ENCODE measurements around the gene CD6.

CD6 gene

GRCh38 chr11:60984149-60984548 lies 12.7 kb downstream of the CD6 start:
- Mint-ChIP-seq H3K4me1 (peaks cover 91% of the 10 kb centered on the region), H3K4me3 (peak overlapping the region; percentile 91), H3K36me3 (peaks cover 33% of the 10 kb centered on the region), H3K27me3 (no peaks in the 10 kb centered on the region), H3K27ac (peak overlapping the region; percentile 98), H3K9me3 (no peaks in the 10 kb centered on the region)

- Mint-ChIP-seq H3K9me3 (no peaks in the 10 kb centered on the region), H3K27me3 (no peaks in the 10 kb centered on the region), H3K27ac (peak overlapping the region; percentile 98), H3K4me3 (peak overlapping the region; percentile 91), H3K4me1 (peaks cover 93% of the 10 kb centered on the region), H3K36me3 (peaks cover 36% of the 10 kb centered on the region)
These were observed 13.2 kb downstream of the CD6 start for GRCh38 chr11:60984636-60985035.

GRCh38 chr11:60985501-60985900 lies 14.0 kb downstream of the CD6 start:
- H3K4me3 Mint-ChIP-seq: peak overlapping the region; percentile 91
- no peaks in the 10 kb centered on the region for H3K9me3 Mint-ChIP-seq
- H3K27me3 Mint-ChIP-seq: no peaks in the 10 kb centered on the region
- H3K4me1 Mint-ChIP-seq: peaks cover 89% of the 10 kb centered on the region
- H3K27ac Mint-ChIP-seq: peak overlapping the region; percentile 98
- peaks cover 35% of the 10 kb centered on the region for H3K36me3 Mint-ChIP-seq

DNA sequence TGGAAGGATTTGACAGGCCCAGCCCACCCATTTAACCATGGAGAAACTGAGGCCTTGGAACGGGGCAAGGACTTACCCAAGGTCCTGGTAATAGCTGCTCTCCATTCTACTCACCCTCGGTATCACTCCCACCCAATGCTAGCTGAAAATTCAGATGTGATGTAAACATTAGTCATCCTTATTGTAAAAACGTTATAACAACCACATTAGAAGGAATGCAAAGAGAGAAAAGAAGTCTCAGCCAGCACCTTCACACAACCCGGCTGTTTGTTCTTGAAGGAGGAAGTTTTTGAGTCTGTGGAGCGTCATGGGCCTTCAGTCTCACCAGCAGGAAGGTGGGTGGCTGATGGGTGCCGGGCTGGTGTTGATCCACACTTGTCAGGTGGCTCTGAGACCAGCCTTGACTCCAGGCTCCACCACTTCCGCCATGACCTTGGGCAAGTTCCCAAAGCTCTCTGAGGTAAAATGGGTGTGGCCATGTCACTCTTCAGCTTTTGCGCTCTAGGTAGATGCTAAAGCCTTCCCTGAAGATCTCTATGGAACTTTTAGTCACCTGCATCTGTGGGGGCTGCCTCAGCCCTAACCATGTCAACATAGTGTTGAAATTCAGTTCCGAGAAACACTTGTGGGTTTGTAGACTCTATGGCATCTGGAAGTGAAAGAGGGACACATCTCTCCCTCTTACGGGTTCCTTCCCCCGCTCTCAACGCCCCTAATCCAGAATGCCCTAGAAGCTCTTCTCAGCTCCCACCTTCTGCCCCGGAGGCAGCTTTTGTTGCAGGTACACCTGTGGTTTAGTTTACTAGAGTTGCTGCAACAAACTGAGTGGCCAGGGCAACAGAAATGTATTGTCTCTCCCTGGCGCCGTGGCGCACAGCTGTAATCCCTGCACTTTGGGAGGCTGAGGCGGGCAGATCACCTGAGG lies 14.8 kb downstream of the CD6 start:
- peak overlapping the region; percentile 98 for H3K27ac Mint-ChIP-seq
- no peaks in the 10 kb centered on the region for H3K9me3 Mint-ChIP-seq
- no peaks in the 10 kb centered on the region for H3K27me3 Mint-ChIP-seq
- peaks cover 90% of the 10 kb centered on the region for H3K4me1 Mint-ChIP-seq
- H3K4me3 Mint-ChIP-seq: peak overlapping the region; percentile 91
- peaks cover 34% of the 10 kb centered on the region for H3K36me3 Mint-ChIP-seq

DNA sequence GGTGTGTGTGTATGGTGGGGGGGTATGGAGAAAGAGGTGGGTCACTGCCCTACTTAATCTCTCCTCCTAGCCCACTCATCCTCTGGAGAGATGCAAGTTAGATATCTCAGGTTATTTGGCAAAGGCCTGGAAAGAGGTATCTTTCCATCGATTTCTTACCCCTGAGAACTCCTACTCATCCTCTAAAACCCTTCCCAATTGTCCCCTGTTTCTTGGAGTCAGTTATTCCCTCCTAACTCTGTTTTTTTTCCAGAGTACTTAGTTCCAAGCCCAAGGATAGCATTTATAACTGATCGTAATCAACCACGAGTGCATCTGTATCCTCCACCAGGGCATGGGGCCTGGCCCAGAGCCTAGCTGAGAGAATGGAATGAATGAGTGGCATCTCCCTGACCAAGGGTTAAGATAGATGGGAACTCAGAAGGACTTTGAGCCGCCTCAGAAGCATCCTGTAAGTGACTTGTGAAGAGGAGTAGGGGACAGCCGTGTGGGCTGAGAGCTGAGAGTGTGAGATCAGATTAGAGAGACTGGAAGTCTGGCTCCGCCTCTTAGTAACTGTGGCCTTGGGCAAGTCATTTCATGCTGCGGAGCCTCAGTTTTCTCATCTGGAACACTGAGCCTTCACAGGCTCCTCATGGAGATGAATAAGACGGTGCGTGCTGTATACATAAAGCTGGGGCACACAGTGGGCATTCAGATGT lies 16.2 kb downstream of the CD6 start:
- H3K9me3 Mint-ChIP-seq: no peaks in the 10 kb centered on the region
- H3K4me3 Mint-ChIP-seq: peak overlapping the region; percentile 91
- H3K36me3 Mint-ChIP-seq: peaks cover 34% of the 10 kb centered on the region
- H3K27me3 Mint-ChIP-seq: no peaks in the 10 kb centered on the region
- H3K4me1 Mint-ChIP-seq: peaks cover 80% of the 10 kb centered on the region
- peak overlapping the region; percentile 98 for H3K27ac Mint-ChIP-seq

DNA sequence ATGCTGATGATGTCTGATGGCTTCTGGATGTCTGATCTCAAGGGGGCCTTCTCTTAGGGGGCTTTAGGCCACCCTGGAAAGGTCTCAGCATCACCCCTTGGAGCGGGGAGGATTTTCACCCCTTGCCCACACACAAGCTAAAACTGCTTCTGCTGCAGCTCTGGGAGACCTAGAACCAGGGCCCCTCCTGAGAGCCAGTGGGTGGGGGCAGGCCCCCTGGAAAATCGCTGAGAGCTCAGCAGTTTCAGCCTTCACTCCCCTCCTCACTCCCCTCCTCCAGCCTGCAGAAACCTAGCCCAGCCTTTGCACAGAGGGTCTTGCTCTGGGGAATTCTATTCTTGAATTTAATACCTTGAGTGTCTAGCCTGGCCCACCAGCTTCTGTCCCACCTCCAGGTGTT lies 17.2 kb downstream of the CD6 start:
- Mint-ChIP-seq H3K27me3 (no peaks in the 10 kb centered on the region), H3K4me3 (peak overlapping the region; percentile 91), H3K36me3 (peaks cover 37% of the 10 kb centered on the region), H3K4me1 (peaks cover 80% of the 10 kb centered on the region), H3K9me3 (no peaks in the 10 kb centered on the region), H3K27ac (peak overlapping the region; percentile 98)

DNA sequence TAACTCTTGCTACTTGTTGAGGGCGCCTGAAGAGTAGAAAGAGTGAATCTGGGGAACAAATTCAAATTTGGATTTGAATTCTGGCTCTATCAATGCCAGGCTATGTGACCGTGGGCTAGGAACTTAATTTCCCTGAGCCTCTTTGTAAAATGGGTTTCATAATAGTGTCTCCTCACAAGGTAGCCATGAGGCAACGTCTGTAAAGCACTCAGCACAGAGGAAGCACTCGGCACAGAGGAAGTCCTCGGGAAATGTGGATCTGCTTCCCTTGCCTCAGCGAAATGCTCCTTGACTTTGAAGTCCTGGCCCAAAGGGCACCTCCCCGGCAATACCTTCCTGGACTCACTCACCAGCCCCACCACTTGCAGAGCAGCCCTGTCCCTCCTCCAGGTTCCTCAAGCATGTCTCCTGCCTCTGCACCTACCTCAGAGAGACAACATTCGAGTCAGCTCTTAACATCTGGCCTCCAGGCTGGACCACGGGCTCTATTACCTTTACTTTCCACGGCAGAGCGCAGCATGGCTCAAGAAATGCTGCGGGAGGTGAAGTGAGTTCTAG lies 17.7 kb downstream of the CD6 start:
- no peaks in the 10 kb centered on the region for H3K27me3 Mint-ChIP-seq
- peaks cover 79% of the 10 kb centered on the region for H3K4me1 Mint-ChIP-seq
- H3K4me3 Mint-ChIP-seq: peak overlapping the region; percentile 91
- peak overlapping the region; percentile 98 for H3K27ac Mint-ChIP-seq
- H3K9me3 Mint-ChIP-seq: no peaks in the 10 kb centered on the region
- peaks cover 34% of the 10 kb centered on the region for H3K36me3 Mint-ChIP-seq

DNA sequence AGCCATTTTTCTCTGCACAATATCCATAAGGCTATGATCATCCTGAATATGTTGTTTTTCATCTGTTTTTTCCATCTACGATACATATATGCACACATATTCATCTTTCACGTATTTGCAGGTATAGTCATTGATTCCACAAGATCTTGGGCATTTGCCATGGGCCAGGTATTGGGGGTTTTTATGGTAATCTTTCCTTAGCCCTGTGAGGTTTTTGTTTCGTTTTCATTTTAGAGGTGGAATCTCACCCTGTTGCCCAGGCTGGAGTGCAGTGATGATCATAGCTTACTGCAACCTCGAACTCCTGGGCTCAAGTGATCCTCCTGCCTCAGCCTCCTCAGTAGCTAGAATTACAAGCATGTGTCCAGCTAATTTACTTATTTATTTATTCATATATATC lies 20.0 kb downstream of the CD6 start:
- Mint-ChIP-seq H3K9me3 (no peaks in the 10 kb centered on the region), H3K27me3 (no peaks in the 10 kb centered on the region), H3K27ac (peak overlapping the region; percentile 88), H3K4me1 (peaks cover 84% of the 10 kb centered on the region), H3K36me3 (peaks cover 37% of the 10 kb centered on the region), H3K4me3 (peak overlapping the region; percentile 51)

DNA sequence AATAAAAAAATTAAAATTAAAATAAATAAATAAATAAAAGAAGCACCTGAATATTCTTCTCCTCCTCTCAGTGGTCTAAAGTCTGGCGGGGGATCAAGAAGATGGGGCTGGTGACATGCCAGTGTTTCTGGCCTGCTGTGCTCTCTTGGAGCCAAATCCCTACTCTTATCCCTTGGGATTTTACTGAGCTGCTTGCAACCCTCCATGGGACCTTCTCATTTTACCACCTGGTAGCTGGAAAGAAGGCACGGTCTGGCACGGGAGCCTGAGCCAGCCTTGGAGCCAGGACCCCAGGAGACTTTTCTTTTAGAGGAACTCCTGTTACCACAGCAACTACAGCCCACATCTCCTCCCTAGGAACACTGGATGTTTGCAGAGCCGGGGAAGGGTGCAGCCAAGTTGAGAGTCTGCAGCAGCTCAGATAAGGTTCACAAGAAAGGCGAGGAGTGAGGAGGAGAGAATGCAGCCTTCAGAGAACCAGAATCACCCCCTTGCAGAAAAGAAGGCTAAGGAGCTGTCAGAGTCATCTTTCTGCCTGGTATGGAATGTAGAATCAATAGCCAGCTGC lies 21.4 kb downstream of the CD6 start:
- H3K9me3 Mint-ChIP-seq: no peaks in the 10 kb centered on the region
- peak overlapping the region; percentile 97 for H3K27ac Mint-ChIP-seq
- H3K27me3 Mint-ChIP-seq: no peaks in the 10 kb centered on the region
- peak overlapping the region; percentile 68 for H3K4me3 Mint-ChIP-seq
- peaks cover 34% of the 10 kb centered on the region for H3K36me3 Mint-ChIP-seq
- H3K4me1 Mint-ChIP-seq: peaks cover 76% of the 10 kb centered on the region

GRCh38 chr11:60993615-60994014 lies 22.1 kb downstream of the CD6 start:
- Mint-ChIP-seq H3K27ac (peak overlapping the region; percentile 97), H3K4me1 (peaks cover 76% of the 10 kb centered on the region), H3K36me3 (peaks cover 34% of the 10 kb centered on the region), H3K27me3 (no peaks in the 10 kb centered on the region), H3K4me3 (peak overlapping the region; percentile 68), H3K9me3 (no peaks in the 10 kb centered on the region)

GRCh38 chr11:60994541-60995080 lies 23.1 kb downstream of the CD6 start:
- Mint-ChIP-seq H3K4me3 (peak overlapping the region; percentile 86), H3K27ac (peak overlapping the region; percentile 99), H3K27me3 (no peaks in the 10 kb centered on the region), H3K4me1 (peaks cover 74% of the 10 kb centered on the region), H3K9me3 (no peaks in the 10 kb centered on the region), H3K36me3 (peaks cover 29% of the 10 kb centered on the region)

GRCh38 chr11:60995798-60996197 lies 24.3 kb downstream of the CD6 start:
- Mint-ChIP-seq H3K27ac (peak overlapping the region; percentile 70), H3K27me3 (no peaks in the 10 kb centered on the region), H3K36me3 (peaks cover 31% of the 10 kb centered on the region), H3K9me3 (no peaks in the 10 kb centered on the region), H3K4me3 (no peak overlapping the region), H3K4me1 (peaks cover 73% of the 10 kb centered on the region)

- Mint-ChIP-seq H3K4me1 (peaks cover 70% of the 10 kb centered on the region), H3K27ac (peak overlapping the region; percentile 70), H3K4me3 (no peak overlapping the region), H3K36me3 (peaks cover 27% of the 10 kb centered on the region), H3K27me3 (no peaks in the 10 kb centered on the region), H3K9me3 (no peaks in the 10 kb centered on the region)
These were observed 25.1 kb downstream of the CD6 start for GRCh38 chr11:60996381-60997138.

DNA sequence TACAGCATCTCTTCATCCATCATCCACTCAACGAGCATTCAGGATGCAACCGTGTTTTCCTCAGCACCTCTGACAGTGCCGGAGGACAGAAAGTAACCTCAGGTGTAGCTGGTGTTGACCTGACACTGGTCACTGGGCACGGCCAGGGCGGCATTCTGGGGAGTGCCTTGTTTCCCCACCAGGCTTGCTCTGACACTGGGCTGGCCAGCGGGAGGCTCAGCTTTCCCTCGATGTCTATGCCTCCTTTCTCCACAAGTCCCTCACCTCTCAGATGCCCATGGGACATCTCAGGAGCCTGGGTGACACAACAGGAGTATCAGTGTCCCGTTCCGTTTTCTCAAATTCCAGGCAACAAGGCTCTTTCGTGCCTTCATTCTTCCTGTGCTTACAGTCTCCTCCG lies 28.9 kb downstream of the CD6 start:
- Mint-ChIP-seq H3K4me1 (peaks cover 79% of the 10 kb centered on the region), H3K9me3 (no peaks in the 10 kb centered on the region), H3K36me3 (peaks cover 20% of the 10 kb centered on the region), H3K27me3 (no peaks in the 10 kb centered on the region), H3K4me3 (peak overlapping the region; percentile 6), H3K27ac (peak overlapping the region; percentile 80)

DNA sequence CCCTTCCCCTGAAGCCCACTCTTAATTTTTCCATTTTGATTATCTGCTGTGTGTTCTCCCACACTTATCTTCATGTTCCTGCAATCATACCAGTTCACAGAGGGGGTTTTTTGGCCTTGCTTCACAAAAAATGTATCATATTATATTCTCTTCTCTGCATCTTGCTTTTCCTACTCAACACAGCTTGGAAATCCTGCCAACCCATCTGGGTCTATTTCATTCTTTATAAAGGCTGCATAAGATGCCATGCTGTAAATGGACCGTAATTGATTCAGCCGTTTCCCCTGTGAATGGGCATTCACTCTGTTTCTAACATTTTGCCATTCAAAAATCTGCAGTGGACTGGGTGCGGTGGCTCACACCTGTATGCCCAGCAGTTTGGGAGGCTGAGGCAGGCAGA lies 30.5 kb downstream of the CD6 start:
- peak overlapping the region; percentile 81 for H3K27ac Mint-ChIP-seq
- peaks cover 24% of the 10 kb centered on the region for H3K36me3 Mint-ChIP-seq
- H3K4me3 Mint-ChIP-seq: no peak overlapping the region
- peaks cover 81% of the 10 kb centered on the region for H3K4me1 Mint-ChIP-seq
- no peaks in the 10 kb centered on the region for H3K9me3 Mint-ChIP-seq
- no peaks in the 10 kb centered on the region for H3K27me3 Mint-ChIP-seq
